EL (cell line): ENCODE data around the gene CHRNB1.

Experiments
- DNase-seq: peaks from one replicate; pipeline ENCODE4 v3.0.0-alpha.2; 2016

CHRNB1 gene

GRCh38 chr17:7486181-7486580 lies 41.3 kb downstream of the CHRNB1 start:
- peak; percentile 44 for DNase-seq

GRCh38 chr17:7490144-7490543 lies 45.3 kb downstream of the CHRNB1 start:
- DNase-seq: no peak

GRCh38 chr17:7491583-7491982 lies 46.7 kb downstream of the CHRNB1 start:
- no peak for DNase-seq

- no peak for DNase-seq
These were observed 49.1 kb downstream of the CHRNB1 start for GRCh38 chr17:7493941-7494340.

GRCh38 chr17:7495906-7496434 lies 51.1 kb downstream of the CHRNB1 start:
- no peak for DNase-seq

GRCh38 chr17:7496470-7497183 lies 51.8 kb downstream of the CHRNB1 start:
- no peak for DNase-seq

GRCh38 chr17:7497228-7497627 lies 52.4 kb downstream of the CHRNB1 start:
- no peak for DNase-seq

GRCh38 chr17:7497636-7498035 lies 52.8 kb downstream of the CHRNB1 start:
- DNase-seq: no peak

GRCh38 chr17:7499161-7499560 lies 54.3 kb downstream of the CHRNB1 start:
- DNase-seq: no peak

- no peak for DNase-seq
These were observed 56.9 kb downstream of the CHRNB1 start for GRCh38 chr17:7501729-7502128.

- DNase-seq: no peak
These were observed 57.4 kb downstream of the CHRNB1 start for GRCh38 chr17:7502171-7502847.

GRCh38 chr17:7502987-7503386 lies 58.1 kb downstream of the CHRNB1 start:
- no peak for DNase-seq

GRCh38 chr17:7503521-7503920 lies 58.7 kb downstream of the CHRNB1 start:
- DNase-seq: no peak
